ENCODE data around the gene TRIP4. TPM values are rescaled to one million over a fixed set of nuclear protein-coding genes. Genes with fewer than 3 reads are reported as not detected.
"Not testable (repeated sequence)": the region's sequence is repeated elsewhere in the genome, so short reads cannot be mapped to it uniquely, and the experiment has no call there.

TRIP4 gene
- total RNA-seq, 1 experiment from 2014 or later, result 6.0 TPM

GRCh38 chr15:64373360-64373759, 14.3 kb upstream of the TRIP4 start:
- CTCF ChIA-PET, result no interaction called here
- intact Hi-C loops (cut with micrococcal nuclease), result no loop called here

GRCh38 chr15:64379216-64379960, 8.2 kb upstream of the TRIP4 start:
- ChIA-PET CTCF (interaction anchor here (0.7 kb wide), 1 partner anchor 16 kb away, joined by 3 read pairs; no protein-coding TSS in a partner anchor), POLR2A (ENCODE audit: unreplicated experiment) (no interaction called here)
- peak overlapping the region; percentile 88; the same call in 1 of the 2 replicates for H3K9ac ChIP-seq (ENCODE audit: low read length)
- no peak overlapping the region for H3K27ac ChIP-seq (ENCODE audit: low read length)
- ATAC-seq (no peak), DNase-seq (no peak)
- no peaks in the 10 kb centered on the region for H3F3A ChIP-seq (ENCODE audit: low read length, unreplicated experiment)
- peak overlapping the region; percentile 96 for H3K4me2 ChIP-seq (ENCODE audit: low read length)
- H3K9me2 ChIP-seq (replicated peaks; ENCODE audit: low read length), result no peaks in the 10 kb centered on the region
- no peaks in the 10 kb centered on the region for H4K20me1 ChIP-seq (ENCODE audit: low read length)
- H3K4me1 ChIP-seq (ENCODE audit: insufficient read depth, low read length), result no peaks in the 10 kb centered on the region; the same call in 1 of the 2 replicates
- TF ChIP-seq CTCF (conservative IDR thresholded peaks at IDR 0.05; ENCODE audit: low read depth, low read length) (no peak), EZH2phosphoT487 (IDR thresholded peaks at IDR 0.05; ENCODE audit: borderline replicate concordance, low read length) (no peak), EZH2 (IDR thresholded peaks at IDR 0.05; ENCODE audit: low read length, unreplicated experiment) (no peak)
- H3K27me3 ChIP-seq (ENCODE audit: low read length), result no peaks in the 10 kb centered on the region
- peaks cover 4% of the 10 kb centered on the region; the same call in 1 of the 2 replicates for H3K36me3 ChIP-seq (ENCODE audit: low read depth, low read length)
- H3K4me3 ChIP-seq (ENCODE audit: low read length), result peak overlapping the region; percentile 88
- no TSS peak for BruUV-seq (replicated peaks)
- intact Hi-C loops (cut with micrococcal nuclease), result no loop called here
- H3K79me2 ChIP-seq (ENCODE audit: low read length), result peaks cover 31% of the 10 kb centered on the region
- no peaks in the 10 kb centered on the region for H3K9me3 ChIP-seq (ENCODE audit: low read length)
- no peak overlapping the region for H2AFZ ChIP-seq (ENCODE audit: low read length)

More at GRCh38 chr15:64373360-64373759, 14.3 kb upstream of the TRIP4 start:
- no peaks in the 10 kb centered on the region for H3F3A ChIP-seq (ENCODE audit: low read length, unreplicated experiment)
- H3K4me2 ChIP-seq (ENCODE audit: low read length), result no peak overlapping the region
- no peaks in the 10 kb centered on the region for H4K20me1 ChIP-seq (ENCODE audit: low read length)
- H3K27ac ChIP-seq (ENCODE audit: low read length), result no peak overlapping the region
- no peak for TF ChIP-seq EZH2phosphoT487 (IDR thresholded peaks at IDR 0.05; ENCODE audit: borderline replicate concordance, low read length)
- no peak for TF ChIP-seq CTCF (conservative IDR thresholded peaks at IDR 0.05; ENCODE audit: low read depth, low read length)
- TF ChIP-seq EZH2 (IDR thresholded peaks at IDR 0.05; ENCODE audit: low read length, unreplicated experiment), result no peak
- H2AFZ ChIP-seq (ENCODE audit: low read length), result no peak overlapping the region
- no peaks in the 10 kb centered on the region for H3K9me3 ChIP-seq (ENCODE audit: low read length)
- no peaks in the 10 kb centered on the region for H3K27me3 ChIP-seq (ENCODE audit: low read length)
- H3K4me1 ChIP-seq (ENCODE audit: insufficient read depth, low read length), result no peaks in the 10 kb centered on the region
- DNase-seq (no peak), ATAC-seq (no peak)
- H3K9ac ChIP-seq (ENCODE audit: low read length), result no peak overlapping the region
- POLR2A ChIA-PET (ENCODE audit: unreplicated experiment), result no interaction called here
- peaks cover 3% of the 10 kb centered on the region; the same call in 1 of the 2 replicates for H3K79me2 ChIP-seq (ENCODE audit: low read length)
- no peaks in the 10 kb centered on the region for H3K9me2 ChIP-seq (replicated peaks; ENCODE audit: low read length)
- no TSS peak for BruUV-seq (replicated peaks)
- H3K4me3 ChIP-seq (ENCODE audit: low read length), result no peak overlapping the region
- peaks cover 9% of the 10 kb centered on the region; the same call in 1 of the 2 replicates for H3K36me3 ChIP-seq (ENCODE audit: low read depth, low read length)

- H2AFZ ChIP-seq (ENCODE audit: low read length), result peak overlapping the region; percentile 83
- H3F3A ChIP-seq (ENCODE audit: low read length, unreplicated experiment); H3K27me3 ChIP-seq (ENCODE audit: low read length); CTCF ChIA-PET; BruUV-seq (replicated peaks); H3K27ac ChIP-seq (ENCODE audit: low read length); DNase-seq; H4K20me1 ChIP-seq (ENCODE audit: low read length); ATAC-seq; H3K4me1 ChIP-seq (ENCODE audit: insufficient read depth, low read length); H3K9me2 ChIP-seq (replicated peaks; ENCODE audit: low read length); POLR2A ChIA-PET (ENCODE audit: unreplicated experiment); intact Hi-C loops (cut with micrococcal nuclease); H3K36me3 ChIP-seq (ENCODE audit: low read depth, low read length); H3K9me3 ChIP-seq (ENCODE audit: low read length): not testable (repeated sequence)
- H3K4me3 ChIP-seq (ENCODE audit: low read length), result peak overlapping the region; percentile 88
- H3K9ac ChIP-seq (ENCODE audit: low read length), result peak overlapping the region; percentile 88
- H3K4me2 ChIP-seq (ENCODE audit: low read length), result peak overlapping the region; percentile 96
- H3K79me2 ChIP-seq (ENCODE audit: low read length), result peaks cover 31% of the 10 kb centered on the region
Observed at GRCh38 chr15:64380130-64380870, 7.3 kb upstream of the TRIP4 start.
